Superior temporal gyrus (tissue), 1 donor: Measurements from ENCODE around the gene CSH1.
"Not testable (repeated sequence)": the region's sequence is repeated elsewhere in the genome, so short reads cannot be mapped to it uniquely, and the experiment has no call there.

Source experiments
- DNase-seq: peaks from one replicate; pipeline ENCODE4 v3.0.0-alpha.2; 2016; ENCODE audit errors: extremely low spot score

CSH1 gene

GRCh38 chr17:63869491-63870291 is 26.7 kb downstream of the CSH1 start:
- DNase-seq, result not testable (repeated sequence)

GRCh38 chr17:63866625-63867024 is 29.7 kb downstream of the CSH1 start:
- not testable (repeated sequence) for DNase-seq

- DNase-seq, result no peak
Measured at GRCh38 chr17:63859257-63859656, 37.1 kb downstream of the CSH1 start.

GRCh38 chr17:63856425-63856824 is 39.9 kb downstream of the CSH1 start:
- DNase-seq, result not testable (repeated sequence)

GRCh38 chr17:63855185-63855584 is 41.2 kb downstream of the CSH1 start:
- no peak for DNase-seq

- no peak for DNase-seq
Measured at GRCh38 chr17:63854709-63855108, 41.7 kb downstream of the CSH1 start.

- no peak for DNase-seq
Measured at GRCh38 chr17:63853260-63853659, 43.1 kb downstream of the CSH1 start.

- no peak for DNase-seq
Measured at GRCh38 chr17:63850401-63850800, 46.0 kb downstream of the CSH1 start.

- peak; percentile 87 for DNase-seq
Measured at GRCh38 chr17:63848834-63849689, 47.3 kb downstream of the CSH1 start.

- no peak for DNase-seq
Measured at GRCh38 chr17:63847525-63848249, 48.7 kb downstream of the CSH1 start.

- DNase-seq, result no peak
Measured at GRCh38 chr17:63845509-63845908, 50.9 kb downstream of the CSH1 start.
